SU-DHL-6 (cell line): ENCODE data around the gene PON1.

Source experiments
- H2AFZ ChIP-seq: fragments of 200-600 bp; sonication (generic); 2 replicates; pipeline ENCODE4 v1.6.1; 2014; ENCODE audit warnings: low read depth, mild to moderate bottlenecking, moderate library complexity, mixed read lengths, antibody characterized with exemption, low read length; ENCODE audit not compliant: severe bottlenecking
- H3F3A ChIP-seq: fragments of 200-600 bp; shearing (Covaris generic); 2 replicates; pipeline ENCODE4 v1.6.0; 2016; ENCODE audit warnings: antibody characterized with exemption, mild to moderate bottlenecking; ENCODE audit not compliant: insufficient read depth
- H3K27ac ChIP-seq: fragments of 200-600 bp; sonication (generic); 2 replicates; pipeline ENCODE4 v1.5.1; 2016; ENCODE audit warnings: low read depth, mild to moderate bottlenecking, low read length, moderate library complexity, mixed read lengths
- H3K27me3 ChIP-seq: fragments of 200-600 bp; sonication (generic), shearing (Covaris generic); 2 replicates; pipeline ENCODE4 v1.6.0; 2014; ENCODE audit warnings: mild to moderate bottlenecking, low read length
- H3K36me3 ChIP-seq: fragments of 200-600 bp; sonication (generic); 2 replicates; pipeline ENCODE4 v1.6.1; 2014; ENCODE audit warnings: mild to moderate bottlenecking, low read length, mixed read lengths
- H3K4me2 ChIP-seq: fragments of 300-600, 200-600 bp; shearing (Covaris generic), sonication (generic); 2 replicates; pipeline ENCODE4 v1.6.0; 2014; ENCODE audit warnings: low read length, low read depth, mild to moderate bottlenecking; ENCODE audit not compliant: poor library complexity, severe bottlenecking
- H3K4me3 ChIP-seq: fragments of 200-600 bp; sonication (generic); 2 replicates; pipeline ENCODE4 v1.5.1; 2014; ENCODE audit warnings: antibody characterized with exemption, low read length, mild to moderate bottlenecking, mixed read lengths; ENCODE audit not compliant: insufficient read depth, poor library complexity, severe bottlenecking
- H3K79me2 ChIP-seq: fragments of 200-600 bp; sonication (generic); 2 replicates; pipeline ENCODE4 v1.6.1; 2014; ENCODE audit warnings: mild to moderate bottlenecking, low read length, moderate library complexity; ENCODE audit not compliant: insufficient read depth
- H3K9ac ChIP-seq: fragments of 200-600 bp; sonication (generic); 2 replicates; pipeline ENCODE4 v1.7.0; 2014; ENCODE audit warnings: mild to moderate bottlenecking, low read length
- H3K9me2 ChIP-seq: fragments of 200-600 bp; sonication (generic); replicated peaks from 2 replicates; pipeline ENCODE4 v1.6.1; 2014; ENCODE audit warnings: low read length; ENCODE audit not compliant: insufficient read depth
- H3K9me3 ChIP-seq: fragments of 200-600 bp; sonication (generic); 2 replicates; pipeline ENCODE4 v1.6.1; 2014; ENCODE audit warnings: low read length, mixed read lengths; ENCODE audit not compliant: insufficient read depth
- H4K20me1 ChIP-seq: fragments of 200-600 bp; sonication (generic); 2 replicates; pipeline ENCODE4 v1.6.1; 2014; ENCODE audit warnings: low read depth, mild to moderate bottlenecking, antibody characterized with exemption, low read length, moderate library complexity, mixed read lengths
- EZH2phosphoT487 ChIP-seq: fragments of 200-600 bp; sonication (generic), shearing (Covaris generic); conservative IDR thresholded peaks from 2 replicates; pipeline ENCODE4 v1.6.1; 2018; ENCODE audit warnings: mild to moderate bottlenecking, antibody characterized with exemption, low read length, moderate library complexity, mixed read lengths
- TF ChIP-seq, protein P1 (sequence below): fragments of 200-600 bp; sonication (generic); IDR thresholded peaks from one replicate; pipeline ENCODE4 v1.5.1; 2017; ENCODE audit warnings: antibody characterized with exemption, mild to moderate bottlenecking, low read length, moderate library complexity; ENCODE audit not compliant: insufficient read depth, poor library complexity, severe bottlenecking

PON1 gene

DNA sequence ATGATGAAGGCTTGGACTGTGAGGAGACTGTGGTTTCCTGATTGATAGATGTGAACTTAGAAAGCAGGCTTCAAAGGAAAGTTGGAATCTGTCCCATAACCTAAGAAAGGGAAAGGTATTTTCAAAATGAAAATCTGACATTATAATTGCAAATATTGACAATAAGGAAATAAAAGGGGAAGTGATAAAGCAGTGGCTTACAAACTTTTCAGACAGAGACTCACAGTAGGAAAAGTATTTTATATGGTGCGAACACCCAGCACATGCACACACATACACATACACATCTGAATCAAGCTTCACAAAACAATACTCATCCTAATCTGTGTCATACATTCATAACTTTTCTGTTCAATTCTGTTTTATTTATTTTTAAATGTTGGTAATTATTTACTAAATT is 4.8 kb downstream of the PON1 start:
- H3K4me3 ChIP-seq, result no peak overlapping the region
- no peaks in the 10 kb centered on the region for H3K36me3 ChIP-seq
- H3F3A ChIP-seq, result no peaks in the 10 kb centered on the region
- no peaks in the 10 kb centered on the region for H3K79me2 ChIP-seq
- no peak overlapping the region for H2AFZ ChIP-seq
- H3K27me3 ChIP-seq, result no peaks in the 10 kb centered on the region
- no peaks in the 10 kb centered on the region for H3K9me3 ChIP-seq
- H3K9ac ChIP-seq, result no peak overlapping the region
- no peak for TF ChIP-seq EZH2phosphoT487
- TF ChIP-seq, protein P1, sequence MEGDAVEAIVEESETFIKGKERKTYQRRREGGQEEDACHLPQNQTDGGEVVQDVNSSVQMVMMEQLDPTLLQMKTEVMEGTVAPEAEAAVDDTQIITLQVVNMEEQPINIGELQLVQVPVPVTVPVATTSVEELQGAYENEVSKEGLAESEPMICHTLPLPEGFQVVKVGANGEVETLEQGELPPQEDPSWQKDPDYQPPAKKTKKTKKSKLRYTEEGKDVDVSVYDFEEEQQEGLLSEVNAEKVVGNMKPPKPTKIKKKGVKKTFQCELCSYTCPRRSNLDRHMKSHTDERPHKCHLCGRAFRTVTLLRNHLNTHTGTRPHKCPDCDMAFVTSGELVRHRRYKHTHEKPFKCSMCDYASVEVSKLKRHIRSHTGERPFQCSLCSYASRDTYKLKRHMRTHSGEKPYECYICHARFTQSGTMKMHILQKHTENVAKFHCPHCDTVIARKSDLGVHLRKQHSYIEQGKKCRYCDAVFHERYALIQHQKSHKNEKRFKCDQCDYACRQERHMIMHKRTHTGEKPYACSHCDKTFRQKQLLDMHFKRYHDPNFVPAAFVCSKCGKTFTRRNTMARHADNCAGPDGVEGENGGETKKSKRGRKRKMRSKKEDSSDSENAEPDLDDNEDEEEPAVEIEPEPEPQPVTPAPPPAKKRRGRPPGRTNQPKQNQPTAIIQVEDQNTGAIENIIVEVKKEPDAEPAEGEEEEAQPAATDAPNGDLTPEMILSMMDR, result no peak
- no peaks in the 10 kb centered on the region for H3K9me2 ChIP-seq
- H3K27ac ChIP-seq, result no peak overlapping the region
- H4K20me1 ChIP-seq, result no peaks in the 10 kb centered on the region
- no peak overlapping the region for H3K4me2 ChIP-seq

DNA sequence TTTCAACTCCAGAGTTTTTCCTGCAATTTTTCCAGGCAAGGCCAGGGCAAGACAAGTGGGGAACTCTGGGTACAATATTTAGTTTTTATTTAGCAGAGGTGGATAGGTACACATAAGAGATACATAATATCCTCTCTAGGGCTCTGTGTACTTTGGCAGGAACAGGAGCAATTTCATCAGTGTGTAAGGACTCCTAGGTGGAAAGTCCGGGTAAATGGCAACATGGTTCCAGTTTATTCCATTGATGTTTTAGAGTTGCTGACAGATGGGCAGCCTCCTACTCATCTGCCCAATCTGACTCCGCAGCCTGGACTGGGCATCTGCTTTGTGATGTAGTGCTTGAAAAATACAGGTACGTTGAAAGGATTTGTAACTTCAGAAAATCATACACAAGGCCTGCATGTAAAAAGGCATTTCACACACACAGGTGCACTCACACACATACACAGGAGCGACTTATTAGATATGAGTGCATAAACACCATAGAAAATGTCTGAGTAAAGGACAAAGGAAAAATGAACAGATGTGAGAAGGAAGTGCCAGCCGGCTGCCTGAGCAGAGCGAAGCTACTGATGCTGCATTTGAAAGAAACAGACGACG is 5.7 kb downstream of the PON1 start:
- Histone ChIP-seq H3K27ac (no peak overlapping the region), H3K9me2 (no peaks in the 10 kb centered on the region), H2AFZ (no peak overlapping the region), H3K27me3 (no peaks in the 10 kb centered on the region), H3F3A (no peaks in the 10 kb centered on the region), H3K79me2 (no peaks in the 10 kb centered on the region), H3K4me3 (no peak overlapping the region), H3K9me3 (no peaks in the 10 kb centered on the region), H4K20me1 (no peaks in the 10 kb centered on the region), H3K9ac (no peak overlapping the region), H3K4me2 (no peak overlapping the region), H3K36me3 (no peaks in the 10 kb centered on the region)
- TF ChIP-seq, protein P1, result no peak
- no peak for TF ChIP-seq EZH2phosphoT487

DNA sequence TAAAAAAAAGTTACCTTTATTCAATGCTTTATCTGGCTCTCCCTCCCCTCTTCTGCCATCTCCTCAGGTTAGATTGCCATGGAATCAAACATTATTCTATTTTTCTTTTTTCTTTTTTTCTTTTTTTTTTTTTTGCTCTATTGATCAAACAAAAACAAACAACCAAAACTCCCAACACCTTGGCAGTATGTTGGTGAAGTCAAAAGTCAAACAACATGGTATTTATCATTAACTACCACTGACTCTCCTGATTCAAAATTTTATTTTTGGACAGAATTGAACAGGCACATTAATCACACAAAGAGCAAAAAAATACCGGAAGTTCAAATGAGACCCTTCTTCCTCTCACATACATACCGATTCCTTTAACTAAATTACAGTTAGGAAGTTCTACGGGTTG is 6.4 kb downstream of the PON1 start:
- H3K27ac ChIP-seq, result no peak overlapping the region
- H3K9me3 ChIP-seq, result no peaks in the 10 kb centered on the region

More for the DNA sequence above, 6.4 kb downstream of the PON1 start:
- H3K9me2 ChIP-seq, result no peaks in the 10 kb centered on the region
- H3F3A ChIP-seq, result no peaks in the 10 kb centered on the region
- no peaks in the 10 kb centered on the region for H3K36me3 ChIP-seq
- no peak overlapping the region for H3K4me2 ChIP-seq
- no peaks in the 10 kb centered on the region for H3K79me2 ChIP-seq
- H3K27me3 ChIP-seq, result no peaks in the 10 kb centered on the region
- H4K20me1 ChIP-seq, result no peaks in the 10 kb centered on the region
- H3K9ac ChIP-seq, result no peak overlapping the region
- H3K4me3 ChIP-seq, result no peak overlapping the region
- H2AFZ ChIP-seq, result no peak overlapping the region
- TF ChIP-seq EZH2phosphoT487, result no peak
- TF ChIP-seq, protein P1, result no peak
